ENCODE measurements around the gene SP1. TPM values are rescaled to one million over a fixed set of nuclear protein-coding genes. Genes with fewer than 3 reads are reported as not detected.

SP1 gene
- total and polyA plus RNA-seq, 9 of the 15 experiments (the other 6 are each of a cell fraction or from before 2014, with no cell fraction given): 8.0 to 65.5 (median 41.6) TPM

- no peak for DNase-seq (ENCODE audit: extremely low read depth in 1 of 4, low spot score in 3 of 4)
- POLR2A ChIA-PET: interaction anchor here (0.7 to 8.8 kb wide), 4 partner anchors 14 to 406 kb away, joined by 3 to 87 read pairs (median 4); partner anchors contain the start of gene TARBP2
Measured at GRCh38 chr12:53461059-53461458, 81.1 kb downstream of the SP1 start.

GRCh38 chr12:53461591-53461990 is 81.6 kb downstream of the SP1 start:
- no peak overlapping the region for H3K4me2 ChIP-seq (ENCODE audit: insufficient read depth, low read length)
- in situ Hi-C loops (cut with MboI) (no loop called here), intact Hi-C loops (cut with micrococcal nuclease) (no loop called here)
- no TSS peak for BruUV-seq (replicated peaks)
- no peak overlapping the region for H3K27ac ChIP-seq (ENCODE audit: extremely low read depth, low read depth, low read length)
- TF ChIP-seq ZNF583 (CRISPR knock-in tag; IDR thresholded peaks at IDR 0.05) (no peak), IFI16 (CRISPR knock-in tag; IDR thresholded peaks at IDR 0.05) (no peak), KLF16 (IDR thresholded peaks at IDR 0.05) (no peak), HDAC2 (IDR thresholded peaks at IDR 0.05) (no peak), SAP30 (IDR thresholded peaks at IDR 0.05; ENCODE audit: borderline replicate concordance, insufficient read depth, low read depth, low read length, poor library complexity, severe bottlenecking) (no peak), NR2C2 (CRISPR knock-in tag; IDR thresholded peaks at IDR 0.05) (no peak), NR2C2 (tag; IDR thresholded peaks at IDR 0.05) (no peak)
- DNase-seq (ENCODE audit: extremely low read depth in 1 of 4, low spot score in 3 of 4) (no peak), FAIRE-seq (no peak), ATAC-seq (no peak)
- H3K36me3 ChIP-seq (ENCODE audit: control insufficient read depth, insufficient read depth, low read length): peaks cover 100% of the 10 kb centered on the region
- no peak overlapping the region for H2AFZ ChIP-seq (ENCODE audit: low read depth, low read length)
- no peaks in the 10 kb centered on the region for H3K27me3 ChIP-seq (ENCODE audit: control insufficient read depth in 2 of 2, insufficient read depth in 2 of 2, low read length in 2 of 2)
- no peak overlapping the region for H3K9ac ChIP-seq (ENCODE audit: insufficient read depth in 1 of 2, low read depth in 2 of 2, low read length in 2 of 2)
- peaks cover 25% of the 10 kb centered on the region for H4K20me1 ChIP-seq (replicated peaks; ENCODE audit: control insufficient read depth, insufficient read depth, low read length)
- no peaks in the 10 kb centered on the region for H3K9me1 ChIP-seq (ENCODE audit: control insufficient read depth, insufficient read depth, low read length)
- peaks cover 0 to 3% of the 10 kb centered on the region in 2 experiments; a peak in 1 of 5 replicates for H3K4me1 ChIP-seq (replicated peaks in 1 of 2; ENCODE audit: control insufficient read depth in 2 of 2, insufficient read depth in 2 of 2, low read length in 2 of 2)
- POLR2A ChIA-PET: interaction anchor here (0.6 to 8.8 kb wide), 8 partner anchors 9 to 406 kb away, joined by 3 to 87 read pairs (median 4); partner anchors contain the start of genes AAAS and TARBP2
- CTCF ChIA-PET (ENCODE audit: low intra/inter-chr PET ratio): no interaction called here
- no peak overlapping the region for H3K4me3 ChIP-seq
- H3K79me2 ChIP-seq (ENCODE audit: control insufficient read depth, insufficient read depth, low read length): peaks cover 98% of the 10 kb centered on the region
- no peaks in the 10 kb centered on the region for H3K9me3 ChIP-seq (replicated peaks; ENCODE audit: control insufficient read depth, insufficient read depth, low read depth, low read length)
- 93% methylated on average over 8 of the region's 8 CpGs for WGBS (ENCODE audit: insufficient coverage, low coverage, missing lambda C conversion rate)

More at GRCh38 chr12:53461059-53461458, 81.1 kb downstream of the SP1 start:
- TF ChIP-seq COPS2 (conservative IDR thresholded peaks at IDR 0.05) (no peak), HNRNPK (IDR thresholded peaks at IDR 0.05; ENCODE audit: low read depth, low read length, poor library complexity, severe bottlenecking) (no peak), RBFOX2 (IDR thresholded peaks at IDR 0.05; ENCODE audit: low read depth, low read length) (peak; percentile 41; the same call in 1 of the 2 replicates), MCM2 (IDR thresholded peaks at IDR 0.05; ENCODE audit: low read depth) (no peak), POLR2G (IDR thresholded peaks at IDR 0.05; ENCODE audit: low read depth, low read length) (0 out of 2 replicates have a peak, but pooled peaks have one; percentile 12), POLR2AphosphoS5 (IDR thresholded peaks at IDR 0.05; ENCODE audit: control insufficient read depth, insufficient read depth, low read depth, low read length) (peak; percentile 39; the same call in 1 of the 2 replicates), SRSF1 (IDR thresholded peaks at IDR 0.05; ENCODE audit: low read depth, low read length) (no peak), POLR2A (conservative IDR thresholded peaks at IDR 0.05) (0 out of 2 replicates have a peak, but pooled peaks have one; percentile 24)
- 77% methylated on average over 3 of the region's 3 CpGs for WGBS (ENCODE audit: insufficient coverage, low coverage, missing lambda C conversion rate)
- H3K27me3 ChIP-seq (ENCODE audit: control insufficient read depth in 2 of 2, insufficient read depth in 2 of 2, low read length in 2 of 2): no peaks in the 10 kb centered on the region
- no peak overlapping the region for H2AFZ ChIP-seq (ENCODE audit: low read depth, low read length)
- no peak for ATAC-seq
- H3K9me1 ChIP-seq (ENCODE audit: control insufficient read depth, insufficient read depth, low read length): no peaks in the 10 kb centered on the region
- peaks cover 98% of the 10 kb centered on the region for H3K79me2 ChIP-seq (ENCODE audit: control insufficient read depth, insufficient read depth, low read length)
- peaks cover 0 to 3% of the 10 kb centered on the region in 2 experiments; a peak in 1 of 5 replicates for H3K4me1 ChIP-seq (replicated peaks in 1 of 2; ENCODE audit: control insufficient read depth in 2 of 2, insufficient read depth in 2 of 2, low read length in 2 of 2)
- BruUV-seq (replicated peaks): no TSS peak
- H3K4me2 ChIP-seq (ENCODE audit: insufficient read depth, low read length): no peak overlapping the region
- peak overlapping the region in 1 of 2 experiments; percentile 12; a peak in 1 of 4 replicates for H3K9ac ChIP-seq (ENCODE audit: insufficient read depth in 1 of 2, low read depth in 2 of 2, low read length in 2 of 2)
- no peaks in the 10 kb centered on the region for H3K9me3 ChIP-seq (replicated peaks; ENCODE audit: control insufficient read depth, insufficient read depth, low read depth, low read length)
- H3K36me3 ChIP-seq (ENCODE audit: control insufficient read depth, insufficient read depth, low read length): peaks cover 100% of the 10 kb centered on the region
- CTCF ChIA-PET (ENCODE audit: low intra/inter-chr PET ratio): interaction anchor here (0.7 kb wide), 1 partner anchor 15 kb away, joined by 3 read pairs; no protein-coding TSS in a partner anchor
- in situ Hi-C loops (cut with MboI): no loop called here
- no peak for FAIRE-seq
- H4K20me1 ChIP-seq (replicated peaks; ENCODE audit: control insufficient read depth, insufficient read depth, low read length): peaks cover 25% of the 10 kb centered on the region
- no peak overlapping the region for H3K27ac ChIP-seq (ENCODE audit: extremely low read depth, low read depth, low read length)
- H3K4me3 ChIP-seq: no peak overlapping the region
- intact Hi-C loops (cut with micrococcal nuclease): no loop called here
